ENCODE measurements around the gene ATAD3A.

GRCh38 chr1:1551524-1552262, 39.7 kb downstream of the ATAD3A start:
- TF ChIP-seq CTCF (IDR thresholded peaks at IDR 0.05; ENCODE audit: poor library complexity) (no peak), EZH2 (IDR thresholded peaks at IDR 0.05; ENCODE audit: borderline replicate concordance) (no peak), EZH2phosphoT487 (IDR thresholded peaks at IDR 0.05; ENCODE audit: low read depth, severe bottlenecking, unreplicated experiment) (no peak)

Measured in hepatocyte (in vitro differentiated cells).